Breast epithelium (tissue), 4 donors: ENCODE data around the gene PRKG1. TPM values are rescaled to one million over a fixed set of nuclear protein-coding genes. Genes with fewer than 3 reads are reported as not detected.

Experiments used
- DNase-seq, 2 donors: peaks; one replicate each; pipeline ENCODE4 v3.0.0-alpha.2; 2019; ENCODE audit warnings: low spot score in 2 of 2
- H3K27ac ChIP-seq, 2 donors: fragments of 200-600 bp; sonication (generic) in 1 of 2; one replicate each; pipeline ENCODE4 v1.5.1; 2016 to 2019; ENCODE audit warnings: mild to moderate bottlenecking in 1 of 2
- H3K27me3 ChIP-seq, 2 donors: fragments of 200-600 bp; sonication (generic) in 1 of 2; one replicate each; pipeline versions ENCODE4 v1.5.1 to v1.6.0; 2017 to 2019; ENCODE audit warnings: control low read depth in 1 of 2, mild to moderate bottlenecking in 1 of 2
- H3K36me3 ChIP-seq: fragments of 200-600 bp; one replicate; pipeline ENCODE4 v1.5.1; 2019
- H3K4me1 ChIP-seq, 2 donors: fragments of 200-600 bp; sonication (generic); one replicate each; pipeline ENCODE4 v1.5.1; 2016 to 2019; ENCODE audit warnings: control low read depth in 1 of 2
- H3K4me3 ChIP-seq, 3 donors: fragments of 200-600 bp; sonication (generic); 1 replicate in 2 of 3; 2 replicates in 1 of 3; pipeline ENCODE4 v1.5.1; 2016 to 2019; ENCODE audit warnings: mild to moderate bottlenecking in 3 of 3, moderate library complexity in 2 of 3
- H3K9me3 ChIP-seq, 2 donors: fragments of 200-600 bp; sonication (generic) in 1 of 2; one replicate each; pipeline ENCODE4 v1.5.1; 2016 to 2019; ENCODE audit warnings: control low read depth in 1 of 2
- POLR2A ChIP-seq: fragments of 450-650 bp; IDR thresholded peaks from one replicate; pipeline ENCODE4 v1.6.1; 2016; ENCODE audit warnings: antibody characterized with exemption, mild to moderate bottlenecking, moderate library complexity
- POLR2AphosphoS5 ChIP-seq, 3 donors: sonication (generic); formaldehyde crosslinking; IDR thresholded peaks; one replicate each; pipeline ENCODE4 v1.6.1; 2017; ENCODE audit warnings: antibody characterized with exemption in 3 of 3
- intact Hi-C: fragments of 100-400 bp; cut with DNase I; formaldehyde crosslinking; loops from one replicate; pipeline ENCODE4 v1.15.1; 2023; ENCODE audit warnings: low total_unique reads
- total RNA-seq, 3 donors: library from RNA; depleted of rRNA; stranded (reverse); fragments of >200 nt; gene quantifications; one replicate each; pipeline ENCODE4 v1.1.0, GENCODE V29; 2016
- TF ChIP-seq, protein P1 (sequence below), 3 donors: fragments of 450-650 bp; IDR thresholded peaks; one replicate each; pipeline ENCODE4 v1.5.1; 2016 to 2017; ENCODE audit warnings: antibody characterized with exemption in 3 of 3, mild to moderate bottlenecking in 3 of 3, moderate library complexity in 3 of 3

PRKG1 gene
- total RNA-seq, 3 donors from 2014 or later, result 10.9 to 36.9 (median 19.7) TPM

DNA sequence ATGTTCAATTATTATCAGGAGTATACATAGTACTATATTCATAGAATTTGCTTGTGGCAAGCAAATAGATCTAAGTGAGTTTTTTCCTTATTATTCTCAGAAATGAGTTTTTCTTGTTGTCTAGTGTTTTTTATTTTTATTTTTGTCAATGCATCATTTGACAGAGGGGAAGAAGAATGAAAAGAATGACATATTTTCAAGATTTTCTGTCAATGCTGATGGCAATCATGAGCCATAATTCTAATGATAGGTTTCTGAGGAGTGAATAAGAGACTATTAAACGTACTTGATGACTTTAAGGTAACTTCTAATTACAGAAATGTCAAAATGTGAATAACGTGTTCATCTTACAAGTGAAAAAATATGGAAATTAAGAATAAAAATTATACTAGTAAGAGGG lies 769.7 kb downstream of the PRKG1 start:
- no peak overlapping the region for H3K4me3 ChIP-seq
- intact Hi-C loops, result loop anchor here (10.0 kb wide), 1 partner anchor 1301 kb away; no protein-coding TSS in a partner anchor
- no peak for DNase-seq
- H3K27ac ChIP-seq, result no peak overlapping the region
- H3K36me3 ChIP-seq, result no peaks in the 10 kb centered on the region
- TF ChIP-seq POLR2A, result no peak
- TF ChIP-seq POLR2AphosphoS5 (IDR thresholded peaks at IDR 0.05), result no peak
- TF ChIP-seq, protein P1, sequence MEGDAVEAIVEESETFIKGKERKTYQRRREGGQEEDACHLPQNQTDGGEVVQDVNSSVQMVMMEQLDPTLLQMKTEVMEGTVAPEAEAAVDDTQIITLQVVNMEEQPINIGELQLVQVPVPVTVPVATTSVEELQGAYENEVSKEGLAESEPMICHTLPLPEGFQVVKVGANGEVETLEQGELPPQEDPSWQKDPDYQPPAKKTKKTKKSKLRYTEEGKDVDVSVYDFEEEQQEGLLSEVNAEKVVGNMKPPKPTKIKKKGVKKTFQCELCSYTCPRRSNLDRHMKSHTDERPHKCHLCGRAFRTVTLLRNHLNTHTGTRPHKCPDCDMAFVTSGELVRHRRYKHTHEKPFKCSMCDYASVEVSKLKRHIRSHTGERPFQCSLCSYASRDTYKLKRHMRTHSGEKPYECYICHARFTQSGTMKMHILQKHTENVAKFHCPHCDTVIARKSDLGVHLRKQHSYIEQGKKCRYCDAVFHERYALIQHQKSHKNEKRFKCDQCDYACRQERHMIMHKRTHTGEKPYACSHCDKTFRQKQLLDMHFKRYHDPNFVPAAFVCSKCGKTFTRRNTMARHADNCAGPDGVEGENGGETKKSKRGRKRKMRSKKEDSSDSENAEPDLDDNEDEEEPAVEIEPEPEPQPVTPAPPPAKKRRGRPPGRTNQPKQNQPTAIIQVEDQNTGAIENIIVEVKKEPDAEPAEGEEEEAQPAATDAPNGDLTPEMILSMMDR (IDR thresholded peaks at IDR 0.05), result no peak
- no peaks in the 10 kb centered on the region for H3K4me1 ChIP-seq
- no peaks in the 10 kb centered on the region for H3K27me3 ChIP-seq
- no peaks in the 10 kb centered on the region for H3K9me3 ChIP-seq

DNA sequence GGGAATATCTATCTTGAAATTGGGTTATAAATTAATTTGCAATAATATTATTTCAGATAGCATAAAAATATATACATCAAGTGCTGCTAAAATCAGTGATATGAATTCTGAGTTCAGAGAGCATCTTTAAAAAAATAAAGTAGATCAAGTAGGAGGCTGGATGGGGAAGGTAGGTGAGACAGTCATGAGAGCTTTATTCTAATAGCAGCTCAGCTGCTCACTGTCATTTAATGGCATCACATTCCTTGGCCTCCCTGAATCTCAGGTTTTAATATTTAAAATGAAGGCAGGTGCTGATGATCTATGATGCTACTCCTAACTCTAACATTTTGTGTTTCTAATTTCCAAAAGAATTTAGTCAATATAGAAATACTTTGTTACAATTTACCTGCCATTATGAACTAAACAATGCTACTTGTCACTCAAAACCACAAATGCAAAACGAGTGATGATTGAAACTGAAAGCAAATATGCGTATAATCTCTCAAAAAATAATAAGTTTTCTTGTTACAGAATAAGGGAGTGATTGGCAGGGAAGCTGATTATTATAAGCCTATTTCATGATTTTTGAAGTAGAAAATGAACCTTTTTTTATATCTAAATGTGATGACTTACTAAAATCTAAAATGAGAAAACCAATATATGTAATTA lies 772.7 kb downstream of the PRKG1 start:
- Histone ChIP-seq H3K4me3 (no peak overlapping the region), H3K27me3 (no peaks in the 10 kb centered on the region), H3K27ac (no peak overlapping the region), H3K4me1 (no peaks in the 10 kb centered on the region), H3K9me3 (peaks cover 0 to 4% of the 10 kb centered on the region in 2 donors), H3K36me3 (no peaks in the 10 kb centered on the region)
- DNase-seq, result no peak
- intact Hi-C loops, result loop anchor here (10.0 kb wide), 1 partner anchor 1298 kb away; no protein-coding TSS in a partner anchor
- no peak for TF ChIP-seq POLR2AphosphoS5 (IDR thresholded peaks at IDR 0.05)
- TF ChIP-seq, protein P1 (IDR thresholded peaks at IDR 0.05), result no peak
- no peak for TF ChIP-seq POLR2A

DNA sequence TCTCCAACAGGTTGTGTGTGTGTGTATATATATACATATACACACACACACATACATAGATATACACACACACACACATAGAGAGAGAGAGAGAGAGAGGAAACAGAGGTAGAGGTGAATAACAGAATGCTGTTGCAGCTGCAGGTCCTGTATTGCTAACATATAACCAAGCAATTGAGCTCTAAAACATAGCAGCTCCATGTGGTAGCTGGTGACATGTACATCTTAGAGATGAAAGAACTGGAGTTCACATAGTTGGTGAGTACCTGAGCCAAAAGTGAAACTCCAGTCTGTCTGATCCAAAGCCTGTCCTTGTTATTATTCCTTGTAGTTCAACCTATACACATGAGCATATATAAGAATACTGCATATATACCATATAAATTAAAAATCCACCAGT lies 778.0 kb downstream of the PRKG1 start:
- TF ChIP-seq POLR2AphosphoS5 (IDR thresholded peaks at IDR 0.05), result no peak
- peaks cover 0 to 8% of the 10 kb centered on the region in 2 donors for H3K9me3 ChIP-seq
- H3K4me3 ChIP-seq, result no peak overlapping the region

DNA sequence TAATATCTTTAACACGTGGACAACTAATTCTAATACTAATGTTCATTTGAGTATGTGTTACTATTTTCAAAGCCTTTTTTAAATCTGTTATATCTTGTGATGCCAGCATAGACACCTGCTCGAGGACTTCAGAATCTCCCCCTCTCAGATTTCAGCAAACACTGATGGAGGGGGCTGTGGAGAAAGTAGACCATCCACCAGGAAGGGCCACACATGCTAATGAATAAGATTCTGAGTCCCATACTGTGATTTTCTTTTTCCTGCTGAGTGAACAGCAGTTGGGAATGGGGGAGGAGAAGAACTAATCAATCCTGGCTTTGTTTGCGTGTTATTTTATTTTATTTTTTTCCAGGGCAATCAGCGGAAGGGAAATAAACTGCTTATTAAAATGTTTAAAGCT lies 783.0 kb downstream of the PRKG1 start:
- H3K9me3 ChIP-seq, result peaks cover 0 to 4% of the 10 kb centered on the region in 2 donors
- H3K4me1 ChIP-seq, result no peaks in the 10 kb centered on the region
- H3K27me3 ChIP-seq, result no peaks in the 10 kb centered on the region
- DNase-seq, result no peak
- no peak overlapping the region for H3K4me3 ChIP-seq
- no peak overlapping the region for H3K27ac ChIP-seq
- TF ChIP-seq POLR2A (no peak), POLR2AphosphoS5 (IDR thresholded peaks at IDR 0.05) (no peak)
- TF ChIP-seq, protein P1 (IDR thresholded peaks at IDR 0.05), result no peak
- no peaks in the 10 kb centered on the region for H3K36me3 ChIP-seq
- intact Hi-C loops, result no loop called here

More for the DNA sequence above, 778.0 kb downstream of the PRKG1 start:
- no peak for DNase-seq
- Histone ChIP-seq H3K27ac (no peak overlapping the region), H3K4me1 (no peaks in the 10 kb centered on the region), H3K27me3 (no peaks in the 10 kb centered on the region), H3K36me3 (no peaks in the 10 kb centered on the region)
- intact Hi-C loops, result no loop called here

DNA sequence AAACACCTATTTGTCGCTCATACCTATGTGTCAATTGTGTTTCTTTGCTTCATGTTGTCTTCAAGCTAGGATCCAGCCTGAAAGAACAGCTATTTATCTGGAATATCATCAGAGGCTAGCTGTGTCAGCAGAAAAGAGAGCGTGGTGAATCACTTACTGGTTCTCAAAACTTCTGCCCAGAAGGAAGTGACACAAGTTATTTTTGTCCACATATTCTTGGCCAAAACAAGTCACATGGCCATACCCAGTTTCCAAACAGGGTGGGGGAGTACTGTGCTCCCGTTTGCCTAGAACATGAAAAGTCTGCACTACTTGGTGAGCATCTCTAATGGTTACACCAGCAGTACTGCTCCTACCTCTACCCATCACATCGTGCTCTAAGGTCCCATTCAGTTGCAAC lies 786.0 kb downstream of the PRKG1 start:
- no peaks in the 10 kb centered on the region for H3K4me1 ChIP-seq
- no peaks in the 10 kb centered on the region for H3K36me3 ChIP-seq
- no peak for TF ChIP-seq POLR2A
- peak in 1 of 3 donors; percentile 64 for TF ChIP-seq POLR2AphosphoS5 (IDR thresholded peaks at IDR 0.05)
- H3K27me3 ChIP-seq, result no peaks in the 10 kb centered on the region
- H3K9me3 ChIP-seq, result peaks cover 0 to 4% of the 10 kb centered on the region in 2 donors
- intact Hi-C loops, result no loop called here
- peak in 1 of 2 donors; percentile 19 for DNase-seq
- H3K4me3 ChIP-seq, result no peak overlapping the region
- H3K27ac ChIP-seq, result peak overlapping the region; percentile 16 to 43

DNA sequence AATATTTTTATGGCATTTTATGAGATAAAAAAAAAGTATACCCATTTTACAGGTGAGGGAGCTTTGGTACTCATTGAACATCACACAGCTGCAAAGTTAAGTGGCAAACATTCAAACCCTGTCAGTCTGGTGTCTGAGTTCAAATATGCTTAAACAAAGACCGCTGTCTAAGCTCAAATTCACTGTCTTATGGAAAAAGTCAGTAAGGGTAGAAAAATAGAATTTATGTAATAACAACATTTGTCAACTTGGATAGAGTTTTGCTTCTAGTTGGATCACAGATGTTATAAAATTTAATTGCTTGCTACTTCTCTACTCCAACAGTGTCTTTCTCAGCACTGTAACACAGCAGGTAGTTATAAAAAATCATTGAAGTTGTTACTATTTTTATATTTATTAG lies 786.8 kb downstream of the PRKG1 start:
- no peak for DNase-seq
- no peaks in the 10 kb centered on the region for H3K27me3 ChIP-seq
- H3K27ac ChIP-seq, result no peak overlapping the region
- TF ChIP-seq POLR2AphosphoS5 (IDR thresholded peaks at IDR 0.05) (no peak), POLR2A (no peak)
- TF ChIP-seq, protein P1 (IDR thresholded peaks at IDR 0.05), result no peak
- H3K4me1 ChIP-seq, result no peaks in the 10 kb centered on the region
- H3K4me3 ChIP-seq, result no peak overlapping the region
- H3K9me3 ChIP-seq, result no peaks in the 10 kb centered on the region
- intact Hi-C loops, result no loop called here
- H3K36me3 ChIP-seq, result no peaks in the 10 kb centered on the region
